NCI-H345 (cell line): ENCODE data around the gene TEX13B.
"Not testable (repeated sequence)": the region's sequence is repeated elsewhere in the genome, so short reads cannot be mapped to it uniquely, and the experiment has no call there.

Source experiments
- DNase-seq: peaks from one replicate; lab custom pipeline; 2025; lab: John Stamatoyannopoulos, UW

Gene TEX13B, protein sequence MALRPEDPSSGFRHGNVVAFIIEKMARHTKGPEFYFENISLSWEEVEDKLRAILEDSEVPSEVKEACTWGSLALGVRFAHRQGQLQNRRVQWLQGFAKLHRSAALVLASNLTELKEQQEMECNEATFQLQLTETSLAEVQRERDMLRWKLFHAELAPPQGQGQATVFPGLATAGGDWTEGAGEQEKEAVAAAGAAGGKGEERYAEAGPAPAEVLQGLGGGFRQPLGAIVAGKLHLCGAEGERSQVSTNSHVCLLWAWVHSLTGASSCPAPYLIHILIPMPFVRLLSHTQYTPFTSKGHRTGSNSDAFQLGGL

DNA sequence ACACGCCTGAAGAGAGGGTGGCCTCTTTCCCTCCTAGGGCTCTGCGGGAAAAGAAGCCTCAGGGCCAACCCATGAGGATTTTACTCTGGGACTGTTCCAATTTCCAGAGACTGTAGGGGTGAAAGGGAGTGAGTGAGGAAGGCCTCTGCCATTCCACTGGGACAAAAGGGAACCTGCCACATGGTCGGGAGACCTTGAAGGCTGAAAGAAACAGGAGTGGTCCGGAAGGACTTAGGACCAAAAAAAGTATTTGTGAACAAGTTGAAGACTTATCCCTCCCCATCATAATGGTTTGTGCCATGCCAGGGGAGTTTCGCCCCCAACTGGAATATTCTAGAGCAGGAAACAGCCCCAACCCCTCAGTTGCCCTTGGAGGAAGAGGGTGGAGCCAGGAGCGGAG is at the start of gene TEX13B:
Gene TEX13B, minus strand, starts transcription at position 15 of the 400 bp plus-strand sequence. CDS start 243 bp downstream, outside the sequence.
- DNase-seq, result no peak

- DNase-seq, result no peak
Measured at GRCh38 chrX:108029928-108030711, 48.0 kb upstream of the TEX13B start.

GRCh38 chrX:108028854-108029253 is 46.7 kb upstream of the TEX13B start:
- no peak for DNase-seq

DNA sequence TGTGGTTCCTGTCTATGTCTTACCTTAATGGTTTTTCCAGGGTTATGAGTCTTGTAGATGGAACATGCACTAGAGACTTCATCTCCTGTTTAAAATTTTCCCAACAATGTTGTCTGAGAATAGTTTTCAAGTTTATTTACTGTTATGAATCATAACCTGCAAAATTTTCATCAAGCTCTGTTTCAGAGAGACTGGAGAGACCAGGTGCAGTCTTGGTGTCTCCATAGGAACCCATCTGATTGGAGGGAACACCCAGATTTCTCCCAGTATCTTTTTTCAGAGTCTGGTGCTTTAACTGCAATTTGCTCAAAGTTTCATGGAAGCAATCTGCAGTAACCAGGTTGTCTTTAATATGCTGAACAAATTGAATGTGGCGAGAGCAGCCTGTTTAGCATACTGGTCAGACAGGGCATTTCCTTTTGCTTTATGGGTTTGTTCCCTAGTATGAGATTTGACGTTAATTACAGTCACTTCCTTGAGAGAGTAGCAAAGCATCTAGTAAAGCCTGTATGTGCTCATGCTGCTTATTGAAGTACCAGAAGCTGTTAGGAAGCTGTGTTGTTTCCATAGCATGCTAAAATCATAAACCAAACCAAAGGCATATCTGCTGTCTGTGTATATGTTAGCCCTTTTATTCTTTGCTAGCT is 43.9 kb upstream of the TEX13B start:
- DNase-seq, result no peak

DNA sequence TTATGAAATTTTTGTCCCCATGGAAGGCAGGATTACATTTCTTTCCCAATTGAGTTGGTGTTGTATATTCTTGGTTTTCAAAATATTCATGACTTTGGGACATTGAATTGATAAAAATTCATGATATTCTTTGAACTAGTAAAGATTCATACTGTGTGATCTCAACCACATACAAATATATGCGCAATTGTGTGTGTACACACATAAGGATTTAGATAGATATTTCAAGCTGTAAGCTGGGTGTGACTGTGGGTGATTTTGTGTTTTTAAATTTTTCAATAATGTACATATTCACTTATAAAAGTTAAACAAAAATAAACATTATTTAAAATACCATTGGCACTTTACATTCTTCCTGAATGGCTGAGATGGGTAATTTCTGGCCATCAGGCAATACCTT is 43.2 kb upstream of the TEX13B start:
- no peak for DNase-seq

DNA sequence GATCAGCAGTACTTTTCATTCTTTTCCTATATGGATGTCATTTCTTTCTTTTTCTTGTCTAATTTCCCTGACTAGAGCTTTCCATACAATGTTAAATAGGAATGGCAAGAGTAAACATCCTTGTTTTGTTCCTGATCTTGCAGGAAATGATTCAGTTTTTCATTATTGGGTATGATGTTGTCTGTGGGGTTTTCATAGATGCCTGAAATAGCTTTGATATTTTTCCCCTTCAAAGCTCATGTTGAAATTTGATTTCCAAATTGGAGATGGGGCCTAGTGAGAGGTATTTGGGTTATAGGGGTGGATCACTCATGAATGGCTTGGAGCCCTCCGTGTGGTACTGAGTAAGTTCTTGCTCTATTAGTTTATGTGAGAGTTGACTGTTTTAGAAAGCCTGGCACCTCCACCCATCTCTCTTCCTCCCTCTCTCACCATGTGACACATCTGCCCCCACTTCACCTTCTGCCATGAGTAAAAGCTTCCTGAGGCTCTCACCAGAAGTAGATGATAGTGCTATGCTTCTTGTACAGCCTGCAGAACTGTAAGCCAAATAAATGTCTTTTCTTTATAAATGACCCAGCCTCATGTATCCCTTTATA is 40.4 kb upstream of the TEX13B start:
- no peak for DNase-seq

- no peak for DNase-seq
Measured at GRCh38 chrX:108020631-108021030, 38.5 kb upstream of the TEX13B start.

DNA sequence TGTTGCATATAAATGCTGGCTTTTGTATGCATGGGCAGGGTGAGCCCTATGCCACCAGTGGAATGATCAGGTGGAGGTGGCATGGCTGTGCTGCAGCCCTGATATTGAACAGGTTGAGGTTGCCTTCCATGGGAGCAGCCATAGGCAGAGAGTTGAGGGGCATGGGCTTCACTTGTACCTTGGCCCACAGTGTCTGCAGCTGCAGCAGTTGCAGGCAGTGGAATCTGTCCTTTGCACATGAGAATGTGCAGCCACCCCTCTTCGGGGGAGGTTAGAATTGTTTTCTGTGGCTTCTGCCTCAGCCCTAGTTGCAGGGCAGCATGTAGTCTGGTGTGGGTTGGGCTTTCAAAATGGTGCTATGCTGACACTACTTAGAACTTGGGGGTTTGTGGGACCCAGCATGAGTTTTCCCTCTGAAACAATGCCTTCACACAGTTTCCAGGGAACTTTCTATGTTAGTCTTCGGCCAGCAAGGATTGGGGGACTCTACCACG is 37.3 kb upstream of the TEX13B start:
- no peak for DNase-seq

DNA sequence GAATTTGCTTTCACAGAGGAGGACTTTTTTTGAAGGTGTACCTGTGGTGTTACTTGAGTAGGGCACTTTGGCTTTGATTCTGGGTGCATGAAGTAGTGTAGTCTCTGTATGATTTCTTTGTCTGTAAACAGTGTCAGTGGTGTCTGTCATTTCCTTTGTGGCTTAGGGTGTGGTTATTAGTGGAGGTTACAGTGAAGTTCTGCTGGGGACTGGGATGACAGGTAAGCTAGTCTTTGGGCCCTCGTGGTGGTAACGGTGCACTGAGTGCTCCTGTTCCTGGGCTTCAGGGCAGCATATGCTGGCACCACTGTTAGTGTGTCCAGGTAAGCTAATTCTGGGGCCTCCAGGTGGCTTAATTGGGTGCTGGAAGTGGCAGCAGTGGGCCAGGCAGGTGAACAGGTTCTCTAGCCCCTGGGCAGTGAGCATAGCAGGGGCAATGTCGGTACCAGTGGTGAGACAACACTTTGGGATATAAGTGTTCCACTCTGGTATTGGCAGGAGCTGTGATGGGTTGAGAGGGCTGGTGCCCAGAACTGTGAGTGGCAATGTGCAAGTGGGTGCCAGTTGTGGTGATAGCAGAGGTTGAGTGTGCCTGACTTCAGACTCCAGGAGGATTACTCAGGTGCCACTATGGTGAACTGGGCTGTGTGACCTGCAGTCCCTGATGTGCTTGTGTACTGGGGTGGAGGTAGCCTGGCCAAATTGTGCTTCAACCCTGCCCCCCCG is 36.6 kb upstream of the TEX13B start:
- DNase-seq, result no peak

DNA sequence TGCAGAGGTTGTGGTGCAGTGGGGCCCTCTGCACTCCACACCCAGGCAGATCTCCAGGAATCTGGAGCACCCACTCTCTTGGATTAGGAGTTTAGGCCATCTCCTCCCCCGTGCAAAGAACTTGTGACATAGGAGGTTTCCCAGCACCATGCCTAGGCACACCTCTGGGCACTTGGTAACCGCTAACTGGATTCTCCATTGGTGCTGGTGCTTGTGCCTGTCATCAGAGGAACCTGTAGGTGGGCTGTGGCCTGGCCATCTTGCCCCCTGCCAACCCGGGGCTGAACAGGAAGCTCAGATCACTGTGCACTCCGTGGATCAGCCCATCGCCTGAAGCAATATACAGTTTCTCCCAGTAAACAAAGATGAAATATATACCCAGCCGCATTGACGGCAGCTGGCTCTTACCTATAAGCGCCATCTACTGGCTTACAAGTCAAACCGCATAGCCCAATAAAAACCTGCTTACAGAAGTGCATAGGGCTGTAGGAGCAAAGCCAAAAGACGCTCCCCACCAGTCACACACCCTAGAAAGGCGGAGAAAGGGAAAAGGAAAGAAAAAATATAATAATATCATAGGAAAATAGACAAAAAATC is 19.1 kb upstream of the TEX13B start:
- DNase-seq, result peak; percentile 77

DNA sequence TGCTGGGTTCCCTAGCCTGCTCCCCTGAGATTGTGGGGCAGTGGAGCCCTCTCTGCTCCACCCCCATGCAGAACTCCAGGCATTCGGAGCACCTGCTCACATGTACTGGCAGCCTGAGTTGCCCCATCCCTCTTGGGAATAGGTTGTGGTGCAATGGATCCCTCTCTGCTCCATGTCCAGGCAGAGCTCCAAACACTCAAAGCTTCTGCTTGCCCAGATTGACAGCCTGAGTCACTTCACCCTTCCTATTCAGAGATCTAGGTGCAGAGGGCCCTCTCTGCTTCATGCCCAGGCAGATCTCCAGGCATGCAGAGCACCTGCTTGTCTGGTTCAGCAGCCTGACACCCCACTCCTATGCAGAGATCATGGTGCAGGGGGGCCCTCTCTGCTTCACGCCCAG is 18.6 kb upstream of the TEX13B start:
- peak; percentile 81 for DNase-seq

GRCh38 chrX:107996124-107996523 is 14.0 kb upstream of the TEX13B start:
- DNase-seq, result no peak

- DNase-seq, result no peak
Measured at GRCh38 chrX:107985033-107985432, 2.9 kb upstream of the TEX13B start.

GRCh38 chrX:107979534-107979933 is 2.6 kb downstream of the TEX13B start:
- no peak for DNase-seq

DNA sequence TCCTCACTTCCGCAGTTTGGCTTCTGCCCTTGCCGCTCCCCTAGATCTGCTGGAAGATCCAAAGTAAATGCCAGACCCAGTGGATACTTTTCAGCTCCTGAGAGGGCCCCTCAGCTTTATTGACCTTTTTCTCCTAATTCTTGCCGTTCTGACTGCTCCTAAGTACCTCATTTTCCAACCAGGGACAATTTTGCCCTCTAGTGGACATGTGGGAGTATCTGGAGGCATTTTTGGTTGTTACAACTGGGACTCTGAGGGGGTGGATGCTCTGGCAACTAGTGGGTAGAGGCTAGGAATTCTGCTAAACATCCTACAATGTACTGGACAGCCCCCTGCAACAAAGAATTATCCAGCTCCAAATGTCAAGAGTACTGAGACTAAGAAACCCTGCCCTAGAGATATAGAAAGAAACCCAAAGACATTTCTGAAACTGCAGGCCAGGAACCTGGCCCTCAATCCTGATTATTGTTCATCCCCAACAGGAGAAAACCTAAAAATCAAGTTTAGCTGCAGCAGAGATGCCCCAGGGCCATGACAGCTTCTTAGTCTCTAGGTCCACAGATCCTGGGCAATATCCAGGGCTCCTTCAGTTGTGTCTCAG is 3.4 kb downstream of the TEX13B start:
- peak; percentile 10 for DNase-seq

- DNase-seq, result no peak
Measured at GRCh38 chrX:107978071-107978470, 4.1 kb downstream of the TEX13B start.

GRCh38 chrX:107971636-107972035 is 10.5 kb downstream of the TEX13B start:
- no peak for DNase-seq

GRCh38 chrX:107970073-107970472 is 12.1 kb downstream of the TEX13B start:
- no peak for DNase-seq

- DNase-seq, result no peak
Measured at GRCh38 chrX:107968623-107969022, 13.5 kb downstream of the TEX13B start.

DNA sequence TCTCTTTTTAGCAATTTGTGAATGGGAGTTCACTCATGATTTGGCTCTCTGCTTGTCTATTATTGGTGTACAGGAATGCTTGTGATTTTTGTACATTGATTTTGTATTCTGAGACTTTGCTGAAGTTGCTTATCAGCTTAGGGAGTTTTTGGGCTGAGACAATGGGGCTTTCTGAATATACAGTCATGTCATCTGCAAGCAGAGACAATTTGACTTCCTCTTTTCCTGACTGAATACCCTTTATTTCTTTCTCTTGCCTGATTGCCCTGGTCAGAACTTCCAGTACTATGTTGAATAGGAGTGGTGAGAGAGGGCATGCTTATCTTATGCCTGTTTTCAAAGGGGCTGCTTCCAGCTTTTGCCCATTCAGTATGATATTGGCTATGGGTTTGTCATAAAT is 26.8 kb downstream of the TEX13B start:
- DNase-seq, result not testable (repeated sequence)

GRCh38 chrX:107940095-107940494 is 42.1 kb downstream of the TEX13B start:
- no peak for DNase-seq
